HepG2 (cell line): ENCODE data around the gene ESPNL. TPM values are rescaled to one million over a fixed set of nuclear protein-coding genes. Genes with fewer than 3 reads are reported as not detected.

ENCODE experiments used
- EP300 ChIP-seq, 3 experiments: sonication (generic) in 1 of 3; formaldehyde crosslinking in 1 of 3; IDR thresholded peaks; 2 replicates each; pipeline versions ENCODE4 v1.5.1 to v1.6.1; 2011 to 2020; ENCODE audit warnings: low read depth in 2 of 3, low read length in 2 of 3, borderline replicate concordance in 1 of 3, improper control_type of control experiment in 1 of 3, mild to moderate bottlenecking in 1 of 3, missing genetic modification reagents in 1 of 3, moderate library complexity in 1 of 3
- FOXK1 ChIP-seq: sonication (generic); formaldehyde crosslinking; IDR thresholded peaks from 2 replicates; pipeline ENCODE4 v1.4.0; 2020; ENCODE audit warnings: low read depth, missing genetic modification reagents, borderline replicate concordance
- HNRNPUL1 ChIP-seq: fragments of 200-400 bp; formaldehyde crosslinking; IDR thresholded peaks from 2 replicates; pipeline ENCODE4 v1.6.1; 2017; ENCODE audit warnings: low read depth, mild to moderate bottlenecking, low read length, moderate library complexity
- IKZF4 ChIP-seq: sonication (generic); formaldehyde crosslinking; IDR thresholded peaks from 2 replicates; pipeline ENCODE4 v1.5.1; 2020; ENCODE audit warnings: borderline replicate concordance, mild to moderate bottlenecking, low read depth, missing genetic modification reagents; ENCODE audit errors: not compliant biosample characterization
- KAT2B ChIP-seq: fragments of 150-350 bp; IDR thresholded peaks from 2 replicates; pipeline ENCODE4 v1.6.1; 2014; ENCODE audit warnings: low read depth, low read length, borderline replicate concordance
- KDM5B ChIP-seq: sonication (generic); formaldehyde crosslinking; IDR thresholded peaks from 2 replicates; pipeline ENCODE4 v1.4.0; 2020; ENCODE audit warnings: missing genetic modification reagents, mild to moderate bottlenecking, borderline replicate concordance
- MBNL3 ChIP-seq: fragments of 250-450 bp; sonication (Bioruptor Pico); conservative IDR thresholded peaks from 2 replicates; pipeline ENCODE4 v1.8.0; 2022; ENCODE audit warnings: mild to moderate bottlenecking, inconsistent platforms
- NR2F6 ChIP-seq, 2 experiments: IDR thresholded peaks; 2 replicates each; pipeline ENCODE4 v1.6.1; 2016; ENCODE audit warnings: antibody characterized with exemption in 1 of 2, mild to moderate bottlenecking in 1 of 2
- RXRA ChIP-seq: sonication (generic); formaldehyde crosslinking; IDR thresholded peaks from 2 replicates; pipeline ENCODE4 v1.5.1; 2020; ENCODE audit warnings: missing genetic modification reagents
- SMAD9 ChIP-seq: sonication (generic); formaldehyde crosslinking; IDR thresholded peaks from 2 replicates; pipeline ENCODE4 v1.5.1; 2020; ENCODE audit warnings: mild to moderate bottlenecking, missing genetic modification reagents
- SNRNP70 ChIP-seq: fragments of 200-400 bp; formaldehyde crosslinking; IDR thresholded peaks from 2 replicates; pipeline ENCODE4 v1.6.1; 2017; ENCODE audit warnings: mild to moderate bottlenecking, low read depth, low read length, moderate library complexity
- SP5 ChIP-seq: IDR thresholded peaks from 2 replicates; pipeline ENCODE4 v1.6.1; 2016; ENCODE audit warnings: low read depth, borderline replicate concordance
- TBX2 ChIP-seq: sonication (generic); formaldehyde crosslinking; IDR thresholded peaks from 2 replicates; pipeline ENCODE4 v1.5.0; 2020; ENCODE audit warnings: missing genetic modification reagents, mild to moderate bottlenecking, borderline replicate concordance
- ZNF180 ChIP-seq: sonication (generic); formaldehyde crosslinking; IDR thresholded peaks from 2 replicates; pipeline ENCODE4 v1.4.0; 2020; ENCODE audit warnings: low read depth, missing genetic modification reagents, borderline replicate concordance
- ZNF260 ChIP-seq: sonication (generic); formaldehyde crosslinking; IDR thresholded peaks from 2 replicates; pipeline ENCODE4 v1.4.0; 2020; ENCODE audit warnings: missing genetic modification reagents, low read depth, mild to moderate bottlenecking, borderline replicate concordance
- ZNF749 ChIP-seq: sonication (generic); formaldehyde crosslinking; IDR thresholded peaks from 2 replicates; pipeline ENCODE4 v1.8.0; 2022; ENCODE audit warnings: mild to moderate bottlenecking, missing genetic modification reagents, moderate library complexity, borderline replicate concordance
- ZNF768 ChIP-seq: sonication (generic); formaldehyde crosslinking; IDR thresholded peaks from 2 replicates; pipeline ENCODE4 v1.4.0; 2020; ENCODE audit warnings: missing genetic modification reagents
- ZSCAN12 ChIP-seq: sonication (generic); formaldehyde crosslinking; IDR thresholded peaks from 2 replicates; pipeline ENCODE4 v1.9.0; 2021; ENCODE audit warnings: mild to moderate bottlenecking, missing genetic modification reagents
- polyA plus RNA-seq, 8 experiments: library from polyadenylated mRNA; depleted of rRNA in 3 of 8; stranded (reverse) in 7 of 8; unstranded in 1 of 8; fragments of >200 nt; fragmentation: Illumina TruSeq in 4 of 8; extraction: Trizol in 4 of 8; gene quantifications; 2 replicates each; pipeline versions ENCODE4 v1.2.1 to v1.2.3, GENCODE V29; 2011 to 2016; ENCODE audit warnings: low read depth in 4 of 8, missing spikeins in 1 of 8, mixed read lengths in 1 of 8; ENCODE audit not compliant: insufficient read depth in 1 of 8
- total RNA-seq, 5 experiments: library from RNA; depleted of rRNA; stranded (reverse); fragments of >200 nt; fragmentation: Illumina TruSeq; extraction: Trizol; gene quantifications; 2 replicates each; pipeline ENCODE4 v1.2.3, GENCODE V29; 2016; ENCODE audit warnings: low read depth in 1 of 5
- TF ChIP-seq, protein P1 (sequence below): sonication (generic); formaldehyde crosslinking; IDR thresholded peaks from 2 replicates; pipeline ENCODE4 v1.5.0; 2020; ENCODE audit warnings: mild to moderate bottlenecking, missing genetic modification reagents, borderline replicate concordance
- TF ChIP-seq, protein P2 (sequence below): sonication (generic); formaldehyde crosslinking; IDR thresholded peaks from 2 replicates; pipeline ENCODE4 v1.4.0; 2020; ENCODE audit warnings: missing genetic modification reagents, borderline replicate concordance
- TF ChIP-seq, protein P3 (sequence below): IDR thresholded peaks from 2 replicates; pipeline ENCODE4 v1.6.1; 2016; ENCODE audit warnings: mild to moderate bottlenecking

ESPNL gene
- total and polyA plus RNA-seq, 2 of the 13 experiments (the other 11 are each of a cell fraction or from before 2014, with no cell fraction given): 0.45 to 0.80 TPM

GRCh38 chr2:238060542-238061314, 39.4 kb upstream of the ESPNL start, which contains the start of gene SCLY (continued):
- no peak for TF ChIP-seq SNRNP70
- no peak for TF ChIP-seq ZNF180
- TF ChIP-seq MBNL3 (CRISPR knock-in tag): no peak
- peak; percentile 70 for TF ChIP-seq ZNF768 (CRISPR knock-in tag)
- peak; percentile 83 for TF ChIP-seq FOXK1
- TF ChIP-seq HNRNPUL1: peak; percentile 80; the same call in 1 of the 2 replicates
- TF ChIP-seq NR2F6 (IDR thresholded peaks at IDR 0.05): peak; percentile 59
- TF ChIP-seq NR2F6 (CRISPR knock-in tag; IDR thresholded peaks at IDR 0.05): peak; percentile 90
- TF ChIP-seq, protein P1, sequence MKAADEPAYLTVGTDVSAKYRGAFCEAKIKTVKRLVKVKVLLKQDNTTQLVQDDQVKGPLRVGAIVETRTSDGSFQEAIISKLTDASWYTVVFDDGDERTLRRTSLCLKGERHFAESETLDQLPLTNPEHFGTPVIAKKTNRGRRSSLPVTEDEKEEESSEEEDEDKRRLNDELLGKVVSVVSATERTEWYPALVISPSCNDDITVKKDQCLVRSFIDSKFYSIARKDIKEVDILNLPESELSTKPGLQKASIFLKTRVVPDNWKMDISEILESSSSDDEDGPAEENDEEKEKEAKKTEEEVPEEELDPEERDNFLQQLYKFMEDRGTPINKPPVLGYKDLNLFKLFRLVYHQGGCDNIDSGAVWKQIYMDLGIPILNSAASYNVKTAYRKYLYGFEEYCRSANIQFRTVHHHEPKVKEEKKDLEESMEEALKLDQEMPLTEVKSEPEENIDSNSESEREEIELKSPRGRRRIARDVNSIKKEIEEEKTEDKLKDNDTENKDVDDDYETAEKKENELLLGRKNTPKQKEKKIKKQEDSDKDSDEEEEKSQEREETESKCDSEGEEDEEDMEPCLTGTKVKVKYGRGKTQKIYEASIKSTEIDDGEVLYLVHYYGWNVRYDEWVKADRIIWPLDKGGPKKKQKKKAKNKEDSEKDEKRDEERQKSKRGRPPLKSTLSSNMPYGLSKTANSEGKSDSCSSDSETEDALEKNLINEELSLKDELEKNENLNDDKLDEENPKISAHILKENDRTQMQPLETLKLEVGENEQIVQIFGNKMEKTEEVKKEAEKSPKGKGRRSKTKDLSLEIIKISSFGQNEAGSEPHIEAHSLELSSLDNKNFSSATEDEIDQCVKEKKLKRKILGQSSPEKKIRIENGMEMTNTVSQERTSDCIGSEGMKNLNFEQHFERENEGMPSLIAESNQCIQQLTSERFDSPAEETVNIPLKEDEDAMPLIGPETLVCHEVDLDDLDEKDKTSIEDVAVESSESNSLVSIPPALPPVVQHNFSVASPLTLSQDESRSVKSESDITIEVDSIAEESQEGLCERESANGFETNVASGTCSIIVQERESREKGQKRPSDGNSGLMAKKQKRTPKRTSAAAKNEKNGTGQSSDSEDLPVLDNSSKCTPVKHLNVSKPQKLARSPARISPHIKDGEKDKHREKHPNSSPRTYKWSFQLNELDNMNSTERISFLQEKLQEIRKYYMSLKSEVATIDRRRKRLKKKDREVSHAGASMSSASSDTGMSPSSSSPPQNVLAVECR: peak; percentile 97
- 0 out of 4 replicates have a peak, but pooled peaks of 1 of the 2 experiments have one; percentile 35 for TF ChIP-seq EP300 (IDR thresholded peaks at IDR 0.05; ENCODE audit: low read depth in 2 of 2, low read length in 2 of 2)
- no peak for TF ChIP-seq EP300 (CRISPR knock-in tag; IDR thresholded peaks at IDR 0.05; ENCODE audit: borderline replicate concordance)
- peak; percentile 46; the same call in 1 of the 2 replicates for TF ChIP-seq SMAD9
- peak; percentile 76; the same call in 1 of the 2 replicates for TF ChIP-seq ZSCAN12 (CRISPR knock-in tag)
- peak; percentile 87 for TF ChIP-seq RXRA
- TF ChIP-seq, protein P2, sequence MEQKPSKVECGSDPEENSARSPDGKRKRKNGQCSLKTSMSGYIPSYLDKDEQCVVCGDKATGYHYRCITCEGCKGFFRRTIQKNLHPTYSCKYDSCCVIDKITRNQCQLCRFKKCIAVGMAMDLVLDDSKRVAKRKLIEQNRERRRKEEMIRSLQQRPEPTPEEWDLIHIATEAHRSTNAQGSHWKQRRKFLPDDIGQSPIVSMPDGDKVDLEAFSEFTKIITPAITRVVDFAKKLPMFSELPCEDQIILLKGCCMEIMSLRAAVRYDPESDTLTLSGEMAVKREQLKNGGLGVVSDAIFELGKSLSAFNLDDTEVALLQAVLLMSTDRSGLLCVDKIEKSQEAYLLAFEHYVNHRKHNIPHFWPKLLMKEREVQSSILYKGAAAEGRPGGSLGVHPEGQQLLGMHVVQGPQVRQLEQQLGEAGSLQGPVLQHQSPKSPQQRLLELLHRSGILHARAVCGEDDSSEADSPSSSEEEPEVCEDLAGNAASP (CRISPR knock-in tag): peak; percentile 63
- no peak for TF ChIP-seq ZNF260 (CRISPR knock-in tag)
- TF ChIP-seq KAT2B: no peak
- peak; percentile 97 for TF ChIP-seq ZNF749 (CRISPR knock-in tag)
- TF ChIP-seq KDM5B (CRISPR knock-in tag): peak; percentile 93; the same call in 1 of the 2 replicates
- TF ChIP-seq TBX2 (CRISPR knock-in tag): peak; percentile 50; the same call in 1 of the 2 replicates
- TF ChIP-seq SP5 (CRISPR knock-in tag): no peak
- TF ChIP-seq, protein P3, sequence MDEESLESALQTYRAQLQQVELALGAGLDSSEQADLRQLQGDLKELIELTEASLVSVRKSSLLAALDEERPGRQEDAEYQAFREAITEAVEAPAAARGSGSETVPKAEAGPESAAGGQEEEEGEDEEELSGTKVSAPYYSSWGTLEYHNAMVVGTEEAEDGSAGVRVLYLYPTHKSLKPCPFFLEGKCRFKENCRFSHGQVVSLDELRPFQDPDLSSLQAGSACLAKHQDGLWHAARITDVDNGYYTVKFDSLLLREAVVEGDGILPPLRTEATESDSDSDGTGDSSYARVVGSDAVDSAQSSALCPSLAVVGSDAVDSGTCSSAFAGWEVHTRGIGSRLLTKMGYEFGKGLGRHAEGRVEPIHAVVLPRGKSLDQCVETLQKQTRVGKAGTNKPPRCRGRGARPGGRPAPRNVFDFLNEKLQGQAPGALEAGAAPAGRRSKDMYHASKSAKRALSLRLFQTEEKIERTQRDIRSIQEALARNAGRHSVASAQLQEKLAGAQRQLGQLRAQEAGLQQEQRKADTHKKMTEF: peak; percentile 91
- TF ChIP-seq IKZF4 (CRISPR knock-in tag): peak; percentile 49
